ENCODE measurements around the gene LTBR.
"Not testable (repeated sequence)": the region's sequence is repeated elsewhere in the genome, so short reads cannot be mapped to it uniquely, and the experiment has no call there.

The LTBR gene

GRCh38 chr12:6383572-6384498, at the start of gene LTBR:
Gene LTBR (plus strand): TSS chr12:6384162. CDS start chr12:6384359, 197 bp downstream.
- DNase-seq (ENCODE audit: low read depth in 2 of 2), result no peak

GRCh38 chr12:6334359-6334758, 49.6 kb upstream of the LTBR start:
- no peak for DNase-seq (ENCODE audit: low read depth in 2 of 2)

GRCh38 chr12:6334940-6335450, 49.0 kb upstream of the LTBR start:
- DNase-seq (ENCODE audit: low read depth in 2 of 2), result no peak

- DNase-seq (ENCODE audit: low read depth in 2 of 2), result peak; percentile 73 to 74
Observed at GRCh38 chr12:6335451-6336078, 48.4 kb upstream of the LTBR start.

GRCh38 chr12:6336079-6336888, 47.7 kb upstream of the LTBR start:
- no peak for DNase-seq (ENCODE audit: low read depth in 2 of 2)

- peak in 1 of 2 donors; percentile 48 for DNase-seq (ENCODE audit: low read depth in 2 of 2)
Observed at GRCh38 chr12:6336889-6337853, 46.8 kb upstream of the LTBR start.

- DNase-seq (ENCODE audit: low read depth in 2 of 2), result no peak
Observed at GRCh38 chr12:6337958-6338433, 46.0 kb upstream of the LTBR start.

- DNase-seq (ENCODE audit: low read depth in 2 of 2), result not testable (repeated sequence)
Observed at GRCh38 chr12:6338536-6338935, 45.4 kb upstream of the LTBR start.

- DNase-seq (ENCODE audit: low read depth in 2 of 2), result no peak
Observed at GRCh38 chr12:6338955-6339354, 45.0 kb upstream of the LTBR start.

GRCh38 chr12:6340032-6340638, 43.8 kb upstream of the LTBR start:
- no peak for DNase-seq (ENCODE audit: low read depth in 2 of 2)

GRCh38 chr12:6340745-6341416, 43.1 kb upstream of the LTBR start:
- no peak for DNase-seq (ENCODE audit: low read depth in 2 of 2)

GRCh38 chr12:6341417-6342139, 42.4 kb upstream of the LTBR start, which contains the start of gene TNFRSF1A:
Gene TNFRSF1A (minus strand): TSS chr12:6342076. CDS start chr12:6341814, 262 bp downstream.
- DNase-seq (ENCODE audit: low read depth in 2 of 2), result no peak

- DNase-seq (ENCODE audit: low read depth in 2 of 2), result no peak
Observed at GRCh38 chr12:6342140-6342889, 41.6 kb upstream of the LTBR start.

- no peak for DNase-seq (ENCODE audit: low read depth in 2 of 2)
Observed at GRCh38 chr12:6343518-6343917, 40.4 kb upstream of the LTBR start.

GRCh38 chr12:6344101-6344660, 39.8 kb upstream of the LTBR start:
- not testable (repeated sequence) for DNase-seq (ENCODE audit: low read depth in 2 of 2)

- no peak for DNase-seq (ENCODE audit: low read depth in 2 of 2)
Observed at GRCh38 chr12:6345319-6346091, 38.5 kb upstream of the LTBR start.

Measured in stimulated activated CD8-positive, alpha-beta memory T cell treated with anti-CD3 and anti-CD28 coated beads, Interleukin-7, amount 100 ng/mL, for 1 hour (primary cell).